Omental fat pad (tissue), 4 donors: Measurements from ENCODE around the gene MPPED2. TPM values are rescaled to one million over a fixed set of nuclear protein-coding genes. Genes with fewer than 3 reads are reported as not detected.

ENCODE experiments used
- ATAC-seq: fragments of 150-250 bp; one replicate; pipeline ENCODE4 v1.9.1; 2016; ENCODE audit warnings: mild to moderate bottlenecking, moderate library complexity; ENCODE audit not compliant: low FRiP score
- DNase-seq: peaks from one replicate; pipeline ENCODE4 v3.0.0-alpha.2; 2019; ENCODE audit warnings: low spot score
- CTCF ChIP-seq, 3 donors: fragments of 450-650 bp; IDR thresholded peaks; one replicate each; pipeline ENCODE4 v1.5.1; 2016 to 2017; ENCODE audit warnings: antibody characterized with exemption in 3 of 3, mild to moderate bottlenecking in 3 of 3, moderate library complexity in 2 of 3
- total RNA-seq, 4 donors: library from RNA; depleted of rRNA; stranded (reverse); fragments of >200 nt; gene quantifications; one replicate each; pipeline ENCODE4 v1.1.0, GENCODE V29; 2016

The MPPED2 gene
- total RNA-seq, 4 donors from 2014 or later = 5.6 to 12.0 (median 8.7) TPM

GRCh38 chr11:30513087-30513486 is 73.1 kb downstream of the MPPED2 start:
- TF ChIP-seq CTCF (IDR thresholded peaks at IDR 0.05) = no peak
- DNase-seq (no peak), ATAC-seq (no peak)

DNA sequence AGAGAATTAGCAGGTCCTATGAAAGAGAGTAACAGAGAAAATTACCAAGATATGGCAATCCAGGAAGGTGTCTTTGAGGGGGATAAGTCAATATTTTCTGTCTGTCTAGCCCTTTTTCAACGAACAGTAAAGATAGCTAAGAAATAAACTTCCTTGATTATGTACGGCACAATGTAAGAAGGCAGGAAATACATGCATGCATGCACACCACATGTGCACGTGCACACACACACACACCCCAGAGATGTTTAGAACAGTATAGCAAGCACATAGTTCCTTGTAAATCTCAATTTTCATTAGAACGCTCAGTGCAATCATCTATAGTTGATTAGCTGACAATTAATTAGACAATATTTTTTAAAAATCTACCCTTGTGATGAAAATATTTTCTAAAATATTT is 74.7 kb downstream of the MPPED2 start:
- no peak for DNase-seq
- no peak for ATAC-seq
- no peak for TF ChIP-seq CTCF (IDR thresholded peaks at IDR 0.05)

DNA sequence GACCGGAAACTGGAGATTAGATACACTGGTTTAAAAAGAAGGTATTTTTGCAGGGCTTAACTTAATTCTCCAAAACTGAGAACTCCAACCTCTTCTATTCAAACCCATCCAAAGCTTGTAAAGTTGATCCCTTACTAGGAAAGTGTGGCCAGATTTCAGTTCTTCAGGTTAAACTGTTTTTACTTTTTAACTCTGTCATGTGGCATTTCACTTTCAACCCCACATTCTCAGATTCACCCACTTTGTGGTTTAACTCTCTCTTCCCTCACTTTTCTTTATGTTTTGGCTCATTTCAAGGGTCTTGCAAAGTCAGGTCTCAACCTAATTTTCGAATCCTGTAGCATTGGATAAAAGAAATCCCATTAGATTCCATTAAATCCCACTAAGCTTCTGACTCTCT is 75.4 kb downstream of the MPPED2 start:
- DNase-seq (no peak), ATAC-seq (no peak)
- TF ChIP-seq CTCF (IDR thresholded peaks at IDR 0.05) = no peak

DNA sequence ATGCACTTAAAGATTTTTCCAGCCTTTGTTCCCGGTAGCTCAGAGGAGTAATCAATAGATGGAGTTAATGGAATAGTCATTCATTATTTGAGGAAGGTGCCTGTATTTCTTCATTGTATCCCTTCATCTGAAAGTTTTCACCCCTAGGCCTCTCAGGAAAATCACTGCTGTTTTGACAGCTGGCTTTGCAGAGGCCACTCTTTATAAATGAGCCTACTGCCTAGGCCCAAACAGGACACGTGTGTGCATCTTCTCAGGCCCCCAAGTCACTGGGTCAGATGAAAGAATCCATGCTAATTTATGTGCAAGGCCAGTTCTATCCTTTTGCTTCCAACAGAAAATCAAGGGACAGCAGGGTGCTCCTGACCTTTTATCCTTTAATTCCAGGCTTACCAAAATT is 76.8 kb downstream of the MPPED2 start:
- DNase-seq (no peak), ATAC-seq (no peak)
- no peak for TF ChIP-seq CTCF (IDR thresholded peaks at IDR 0.05)

- DNase-seq = no peak
- ATAC-seq = no peak
- no peak for TF ChIP-seq CTCF (IDR thresholded peaks at IDR 0.05)
Measured at GRCh38 chr11:30508594-30508993, 77.6 kb downstream of the MPPED2 start.

- ATAC-seq (no peak), DNase-seq (no peak)
- TF ChIP-seq CTCF (IDR thresholded peaks at IDR 0.05) = no peak
Measured at GRCh38 chr11:30505603-30506002, 80.5 kb downstream of the MPPED2 start.

- DNase-seq = no peak
- ATAC-seq = no peak
- no peak for TF ChIP-seq CTCF (IDR thresholded peaks at IDR 0.05)
Measured at GRCh38 chr11:30504468-30504867, 81.7 kb downstream of the MPPED2 start.
